HS-27A (cell line): ENCODE results near the gene ZNF346.
"Not testable (repeated sequence)": the region's sequence is repeated elsewhere in the genome, so short reads cannot be mapped to it uniquely, and the experiment has no call there.

ENCODE experiments used
- DNase-seq: peaks from one replicate; pipeline ENCODE4 v3.0.0-alpha.2; 2012; ENCODE audit warnings: low read depth, missing footprints

ZNF346 gene

GRCh38 chr5:177022386-177023302, at the start of gene ZNF346:
Gene ZNF346, plus strand, starts transcription at chr5:177022696. Its CDS starts 43 bp downstream, at chr5:177022739.
- no peak for DNase-seq

GRCh38 chr5:176979669-176980068, 42.8 kb upstream of the ZNF346 start:
- DNase-seq, result no peak

- no peak for DNase-seq
Observed at GRCh38 chr5:176980818-176981217, 41.7 kb upstream of the ZNF346 start.

- DNase-seq, result not testable (repeated sequence)
Observed at GRCh38 chr5:176983112-176983511, 39.4 kb upstream of the ZNF346 start.

GRCh38 chr5:176983593-176983992, 38.9 kb upstream of the ZNF346 start:
- DNase-seq, result not testable (repeated sequence)

GRCh38 chr5:176984176-176984575, 38.3 kb upstream of the ZNF346 start:
- DNase-seq, result not testable (repeated sequence)

GRCh38 chr5:176985516-176985915, 37.0 kb upstream of the ZNF346 start:
- DNase-seq, result no peak

- DNase-seq, result no peak
Observed at GRCh38 chr5:176986280-176986679, 36.2 kb upstream of the ZNF346 start.

- DNase-seq, result no peak
Observed at GRCh38 chr5:176987583-176987982, 34.9 kb upstream of the ZNF346 start.

GRCh38 chr5:176993081-176993480, 29.4 kb upstream of the ZNF346 start:
- not testable (repeated sequence) for DNase-seq

- DNase-seq, result no peak
Observed at GRCh38 chr5:176994460-176995121, 27.9 kb upstream of the ZNF346 start.

GRCh38 chr5:176995122-176995490, 27.4 kb upstream of the ZNF346 start:
- no peak for DNase-seq

GRCh38 chr5:176995896-176996767, 26.4 kb upstream of the ZNF346 start:
- no peak for DNase-seq

- no peak for DNase-seq
Observed at GRCh38 chr5:176996780-176997179, 25.7 kb upstream of the ZNF346 start.

GRCh38 chr5:176998828-176999227, 23.7 kb upstream of the ZNF346 start:
- DNase-seq, result no peak

- DNase-seq, result not testable (repeated sequence)
Observed at GRCh38 chr5:176999526-176999925, 23.0 kb upstream of the ZNF346 start.

GRCh38 chr5:177003649-177004048, 18.8 kb upstream of the ZNF346 start:
- no peak for DNase-seq

GRCh38 chr5:177004961-177005360, 17.5 kb upstream of the ZNF346 start:
- no peak for DNase-seq

- DNase-seq, result no peak
Observed at GRCh38 chr5:177005619-177006264, 16.8 kb upstream of the ZNF346 start.

- DNase-seq, result no peak
Observed at GRCh38 chr5:177006265-177006972, 16.1 kb upstream of the ZNF346 start, which contains the start of gene UIMC1. Gene UIMC1, minus strand, starts transcription at chr5:177006779. Its CDS starts 24,164 bp downstream, at chr5:176982615.

GRCh38 chr5:177008716-177009115, 13.8 kb upstream of the ZNF346 start:
- DNase-seq, result no peak
